OCI-M1 (cell line): ENCODE results near the gene EFNA3.
A peak's percentile ranks its signal among the peaks of the same experiment; 100 is the strongest.

Experiments used
- DNase-seq: peaks from one replicate; lab custom pipeline; 2025; lab: John Stamatoyannopoulos, UW

EFNA3 gene

DNA sequence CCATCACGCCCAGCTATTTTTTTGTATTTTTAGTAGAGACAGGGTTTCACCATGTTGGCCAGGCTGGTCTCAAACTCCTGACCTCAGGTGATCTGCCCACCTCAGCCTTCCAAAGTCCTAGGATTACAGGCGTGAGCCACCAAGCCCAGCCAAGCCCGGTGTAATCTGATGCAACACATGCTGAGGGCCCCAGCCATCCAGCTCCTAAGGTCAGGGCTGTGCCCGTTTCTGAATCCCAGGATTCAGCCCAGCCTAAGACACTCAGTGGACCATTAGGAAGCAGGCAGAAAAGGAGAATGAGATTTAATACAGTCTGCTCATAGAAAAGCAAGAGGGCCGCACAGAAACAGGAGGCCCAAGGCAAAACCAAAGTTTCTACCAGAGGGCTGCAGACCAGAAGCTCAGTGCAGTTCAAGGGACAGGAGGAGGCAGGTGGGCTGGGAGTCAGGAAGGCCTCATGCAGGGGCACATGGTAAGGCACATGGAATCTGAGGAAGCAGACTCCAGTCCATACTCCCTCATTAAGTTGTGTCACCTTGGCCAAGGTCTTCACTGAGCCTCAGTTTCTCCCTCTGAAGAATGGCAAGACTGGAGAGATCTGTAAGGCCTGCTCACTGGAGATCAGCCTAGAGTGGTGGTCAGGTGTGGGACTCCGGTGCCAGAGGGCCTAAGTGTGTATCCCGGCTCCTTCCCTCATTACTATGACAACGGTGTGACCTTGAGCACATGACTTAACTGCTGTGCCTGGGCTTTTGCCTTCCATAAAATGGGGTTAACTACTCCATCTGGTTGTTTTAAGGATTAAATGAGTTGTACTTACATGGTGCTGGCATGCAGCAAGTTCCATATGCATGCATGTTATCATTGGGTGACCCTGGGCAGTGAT is 29.9 kb upstream of the EFNA3 start:
- DNase-seq, result no peak

DNA sequence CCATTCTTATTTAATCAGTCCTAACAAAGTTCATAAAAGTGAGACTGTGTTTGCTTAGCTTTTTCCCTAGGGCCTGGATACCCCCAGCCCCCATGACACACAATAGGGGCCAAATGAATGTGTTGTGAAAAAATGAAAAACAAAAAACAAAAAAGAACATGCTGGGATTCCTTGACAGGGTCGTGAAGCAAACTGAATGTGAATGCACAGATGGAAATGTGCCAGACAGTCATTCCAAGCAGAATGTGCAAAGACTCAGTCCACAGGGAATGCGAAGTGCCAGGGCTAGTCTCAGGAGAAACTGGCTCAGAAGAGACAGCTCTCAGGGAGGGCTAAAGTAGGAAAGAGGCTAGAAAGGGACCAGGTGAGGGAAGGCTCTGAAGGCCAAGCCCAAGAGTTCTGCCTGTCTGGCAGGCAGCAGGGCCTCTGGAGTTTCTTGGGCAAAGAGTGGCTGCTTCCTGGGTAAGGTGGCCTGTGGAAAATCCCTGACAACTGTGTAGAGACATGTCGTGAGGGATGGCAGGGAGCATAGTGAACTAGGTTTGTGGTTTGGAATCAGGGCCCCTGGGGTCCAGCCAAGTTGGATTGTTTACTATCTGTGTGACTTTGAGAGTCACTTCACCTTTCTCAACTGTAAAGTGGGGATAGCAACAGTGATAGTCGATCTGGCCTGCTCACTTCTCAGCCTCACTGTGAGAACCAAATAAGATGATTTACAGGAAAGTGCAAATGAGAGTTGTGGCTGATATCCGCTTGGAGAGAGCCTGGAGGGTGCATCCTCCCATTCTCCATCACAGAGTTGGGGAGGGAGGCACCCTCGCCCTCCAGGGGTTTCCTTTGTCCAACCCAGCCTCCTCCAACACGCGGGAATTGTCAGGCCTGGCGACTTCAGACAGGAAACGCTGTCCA is 28.7 kb upstream of the EFNA3 start:
- no peak for DNase-seq

DNA sequence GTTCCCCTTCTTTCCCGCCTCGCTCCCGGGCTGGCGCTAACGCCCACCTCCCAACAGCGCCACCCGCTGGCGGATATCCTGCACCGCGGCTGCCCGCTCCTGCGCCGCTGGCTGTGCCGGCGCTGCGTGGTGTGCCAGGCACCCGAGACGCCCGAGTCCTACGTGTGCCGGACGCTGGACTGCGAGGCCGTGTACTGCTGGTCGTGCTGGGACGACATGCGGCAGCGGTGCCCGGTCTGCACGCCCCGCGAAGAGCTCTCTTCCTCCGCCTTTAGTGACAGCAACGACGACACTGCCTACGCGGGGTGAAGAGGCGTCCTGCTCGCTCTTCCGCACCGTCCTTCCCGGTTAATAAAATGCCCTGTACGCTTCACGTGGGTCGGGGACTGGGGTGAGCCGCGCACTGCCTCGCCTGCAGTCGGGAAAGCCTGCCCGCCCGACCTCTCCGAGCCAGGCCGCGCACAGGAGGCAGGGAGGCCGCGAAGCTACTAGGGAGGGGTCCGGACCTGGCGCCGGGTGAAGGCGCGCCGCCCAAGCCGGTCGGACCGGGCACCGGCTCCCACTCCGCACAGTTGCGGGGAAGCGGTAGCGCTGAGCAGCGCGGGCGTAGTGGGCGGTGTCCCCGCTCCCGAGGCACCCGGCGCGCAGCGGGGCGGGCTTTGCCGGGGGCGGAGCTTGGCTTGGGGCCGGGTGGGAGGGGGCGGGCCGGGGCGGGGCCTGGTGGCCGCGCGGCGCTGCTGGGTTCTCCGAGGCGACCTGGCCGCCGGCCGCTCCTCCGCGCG is 27.9 kb upstream of the EFNA3 start, which contains the start of gene ADAM15:
Gene ADAM15, plus strand, starts transcription at position 757 of the 782 bp plus-strand sequence. CDS start 71 bp downstream, outside the sequence.
- peak; percentile 96 for DNase-seq

DNA sequence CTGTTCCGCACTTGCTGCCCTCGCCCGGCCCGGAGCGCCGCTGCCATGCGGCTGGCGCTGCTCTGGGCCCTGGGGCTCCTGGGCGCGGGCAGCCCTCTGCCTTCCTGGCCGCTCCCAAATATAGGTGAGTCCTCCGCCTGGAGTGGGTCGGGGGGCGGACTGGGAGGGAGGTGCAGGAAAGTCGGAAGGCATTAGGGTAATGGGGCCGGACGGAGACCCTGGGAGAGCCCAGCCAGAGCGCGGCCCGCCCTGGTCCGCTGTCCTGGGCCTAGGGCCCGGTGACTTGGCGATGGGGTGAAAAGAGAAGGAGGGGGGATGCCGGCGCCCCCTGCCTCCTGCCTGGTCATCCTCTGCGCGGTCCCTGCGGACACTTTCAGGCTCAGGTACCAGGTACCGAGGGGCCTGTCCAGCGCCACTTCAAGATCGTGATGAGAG is 27.3 kb upstream of the EFNA3 start:
- no peak for DNase-seq

DNA sequence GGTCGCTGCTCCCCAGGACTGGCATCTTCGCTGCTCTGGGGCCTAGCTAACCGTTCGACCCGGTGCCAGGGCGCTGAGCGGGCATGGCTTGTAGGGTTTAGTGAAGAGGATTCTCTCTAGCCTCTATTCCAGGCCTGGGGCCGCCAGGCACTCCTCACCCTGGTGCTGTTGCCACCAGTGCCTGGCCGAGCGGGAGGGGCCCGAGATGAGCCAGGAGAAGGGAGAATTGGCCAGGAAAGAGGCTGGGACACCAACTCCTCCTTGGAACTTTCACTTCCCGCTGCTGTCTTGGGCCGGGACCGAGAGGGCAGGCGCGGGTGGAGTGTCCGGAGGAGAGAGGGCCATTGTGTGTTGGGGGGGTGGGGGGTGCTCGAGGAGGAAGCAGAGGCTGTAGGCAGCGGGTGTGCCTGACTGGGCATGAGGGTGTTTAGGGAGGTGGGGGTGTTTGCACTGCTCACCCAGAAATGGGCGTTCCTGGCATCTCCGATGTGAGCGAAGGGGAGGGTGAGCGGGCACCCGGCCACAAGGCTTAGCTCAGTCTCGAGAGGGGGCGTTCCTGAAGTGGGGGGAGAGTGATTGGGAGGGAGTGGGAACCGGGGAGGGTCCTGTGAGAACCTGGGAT is 26.7 kb upstream of the EFNA3 start:
- DNase-seq, result peak; percentile 56

DNA sequence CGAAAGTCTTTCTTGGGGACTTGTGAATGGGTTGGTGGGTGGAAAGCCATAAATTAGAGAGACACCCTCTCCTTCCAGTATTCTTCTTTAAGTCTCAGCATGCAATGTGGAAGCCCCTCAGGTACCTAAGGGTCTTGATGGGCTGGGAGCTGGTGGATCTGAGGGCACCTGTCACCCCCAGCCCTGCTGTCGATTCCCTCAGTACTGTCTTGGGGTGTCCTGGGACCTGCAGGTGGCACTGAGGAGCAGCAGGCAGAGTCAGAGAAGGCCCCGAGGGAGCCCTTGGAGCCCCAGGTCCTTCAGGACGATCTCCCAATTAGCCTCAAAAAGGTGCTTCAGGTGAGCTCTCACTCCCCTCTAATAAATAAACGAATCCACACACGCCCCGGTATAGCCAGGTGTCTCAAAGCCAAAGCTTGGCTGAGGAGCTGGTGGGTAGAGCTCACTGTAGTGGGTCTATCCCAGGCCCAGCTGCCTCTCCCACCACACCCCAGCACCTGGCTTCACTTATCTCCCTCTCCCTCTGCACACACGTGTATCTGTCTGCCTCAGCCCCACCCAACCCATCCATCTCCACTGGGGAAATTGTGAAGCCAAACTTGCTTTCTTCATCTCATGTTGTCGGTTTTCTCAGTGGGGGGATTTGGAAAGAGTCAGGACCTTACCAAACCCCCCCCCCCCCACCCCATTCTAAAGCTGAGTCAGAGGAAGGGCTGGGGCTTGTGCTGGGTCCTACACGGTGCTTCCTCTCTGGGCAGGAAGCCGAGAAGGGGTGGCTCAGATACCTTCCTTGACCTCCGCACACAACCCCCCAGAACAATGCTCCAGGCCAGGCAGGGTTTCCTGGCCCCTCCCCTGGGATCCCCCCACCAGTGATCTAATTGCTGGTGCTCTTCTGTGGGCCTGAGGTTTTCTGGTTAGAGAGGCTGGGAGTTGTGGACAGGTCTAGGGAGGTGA is 25.9 kb upstream of the EFNA3 start:
- peak; percentile 44 for DNase-seq

DNA sequence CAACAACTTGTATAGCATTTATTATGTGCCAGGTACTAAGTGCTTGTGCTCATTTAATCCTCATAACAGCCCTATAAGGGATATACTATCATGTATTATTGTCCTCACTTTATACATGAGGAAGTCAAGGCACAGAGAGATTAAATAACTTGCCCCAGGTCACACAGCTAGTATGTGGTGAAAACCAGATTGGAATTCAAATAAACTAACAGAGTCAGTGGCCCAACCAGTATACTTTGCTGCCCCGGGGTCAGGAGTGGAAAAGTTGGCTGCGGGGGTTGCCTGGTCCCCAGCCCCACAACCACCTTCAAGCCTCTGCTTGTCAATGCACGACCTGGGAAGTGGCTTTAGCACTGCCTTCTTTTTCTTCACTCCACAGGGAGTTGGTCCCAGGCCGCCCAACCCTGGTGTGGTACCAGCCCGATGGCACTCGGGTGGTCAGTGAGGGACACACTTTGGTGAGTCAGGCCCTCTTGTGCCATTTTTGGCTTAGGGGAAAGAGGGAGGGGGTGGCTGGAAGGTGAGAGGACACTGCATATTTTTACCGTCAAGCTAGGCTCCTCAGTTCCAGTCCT is 25.0 kb upstream of the EFNA3 start:
- no peak for DNase-seq

DNA sequence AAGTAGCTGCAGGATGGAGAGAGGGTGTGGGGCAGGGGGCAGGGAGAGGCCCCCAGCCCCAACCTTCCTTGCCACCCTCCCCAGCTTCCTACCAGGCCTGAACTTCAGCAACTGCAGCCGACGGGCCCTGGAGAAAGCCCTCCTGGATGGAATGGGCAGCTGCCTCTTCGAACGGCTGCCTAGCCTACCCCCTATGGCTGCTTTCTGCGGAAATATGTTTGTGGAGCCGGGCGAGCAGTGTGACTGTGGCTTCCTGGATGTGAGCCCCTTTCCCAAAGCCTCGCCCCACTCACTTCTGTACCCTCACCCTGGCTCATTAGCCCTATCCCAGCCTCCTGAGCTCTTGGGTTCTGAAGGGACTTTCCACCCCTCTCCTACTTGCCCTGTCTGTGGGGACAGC is 21.5 kb upstream of the EFNA3 start:
- no peak for DNase-seq

DNA sequence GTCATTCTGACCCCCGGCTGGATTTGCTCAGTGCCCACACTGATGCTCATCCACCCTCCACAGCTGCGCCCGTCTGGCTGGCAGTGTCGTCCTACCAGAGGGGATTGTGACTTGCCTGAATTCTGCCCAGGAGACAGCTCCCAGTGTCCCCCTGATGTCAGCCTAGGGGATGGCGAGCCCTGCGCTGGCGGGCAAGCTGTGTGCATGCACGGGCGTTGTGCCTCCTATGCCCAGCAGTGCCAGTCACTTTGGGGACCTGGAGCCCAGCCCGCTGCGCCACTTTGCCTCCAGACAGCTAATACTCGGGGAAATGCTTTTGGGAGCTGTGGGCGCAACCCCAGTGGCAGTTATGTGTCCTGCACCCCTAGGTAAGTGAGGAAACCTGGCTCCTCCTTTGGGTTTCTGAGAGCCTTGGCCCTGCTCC is 20.8 kb upstream of the EFNA3 start:
- no peak for DNase-seq

DNA sequence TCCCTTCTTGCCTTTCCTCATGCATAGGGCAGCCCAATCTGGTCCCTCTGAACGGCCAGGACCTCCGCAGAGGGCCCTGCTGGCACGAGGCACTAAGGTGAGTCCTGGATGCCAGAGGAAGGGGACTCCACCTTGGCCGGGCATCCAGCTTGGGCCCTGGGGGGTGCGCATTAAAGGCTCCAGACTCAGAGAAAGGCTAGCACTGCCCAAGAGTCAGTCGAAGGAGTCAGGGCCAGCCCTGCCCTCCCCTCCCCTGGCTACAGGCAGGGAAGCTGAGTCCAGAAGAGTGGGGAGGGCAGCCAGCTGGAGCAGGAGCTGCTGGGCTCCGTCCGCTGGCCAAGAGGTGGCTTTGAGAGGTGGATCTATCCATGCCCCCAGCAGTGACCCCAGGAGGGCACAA is 17.9 kb upstream of the EFNA3 start:
- DNase-seq, result no peak

DNA sequence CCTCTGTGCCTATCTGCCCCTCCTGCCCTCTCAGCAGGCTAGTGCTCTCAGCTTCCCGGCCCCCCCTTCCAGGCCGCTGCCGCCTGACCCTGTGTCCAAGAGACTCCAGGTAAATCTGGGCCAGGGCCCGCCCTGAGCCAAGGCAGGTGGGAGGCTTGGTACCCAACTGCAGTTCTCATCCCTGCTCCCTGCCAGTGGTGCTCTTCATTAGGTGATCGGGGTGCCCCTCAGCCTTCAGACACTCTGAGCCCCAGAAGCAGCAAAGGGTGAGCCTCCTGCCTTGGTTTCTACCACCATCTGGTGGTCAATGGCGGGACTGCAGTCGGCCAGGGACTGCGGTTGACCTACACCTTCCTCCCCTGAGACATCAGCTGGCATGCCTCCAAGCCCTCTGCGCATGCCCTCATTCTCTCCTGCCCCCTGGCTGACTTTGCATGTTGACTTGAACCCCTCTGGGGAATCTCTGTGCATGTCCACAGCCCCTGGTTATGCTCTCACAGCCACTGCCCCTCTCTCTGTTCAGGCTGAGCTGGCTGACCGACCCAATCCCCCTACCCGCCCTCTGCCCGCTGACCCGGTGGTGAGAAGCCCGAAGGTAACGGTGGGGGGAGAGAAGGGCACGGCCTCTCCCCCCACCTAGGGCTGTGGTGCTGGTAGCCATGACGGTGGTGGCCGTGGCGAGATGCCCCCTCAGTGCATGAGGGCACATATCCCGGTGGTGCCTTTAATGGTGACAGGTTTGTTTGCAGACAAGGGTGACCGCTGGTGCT is 17.1 kb upstream of the EFNA3 start:
- DNase-seq, result peak; percentile 95

DNA sequence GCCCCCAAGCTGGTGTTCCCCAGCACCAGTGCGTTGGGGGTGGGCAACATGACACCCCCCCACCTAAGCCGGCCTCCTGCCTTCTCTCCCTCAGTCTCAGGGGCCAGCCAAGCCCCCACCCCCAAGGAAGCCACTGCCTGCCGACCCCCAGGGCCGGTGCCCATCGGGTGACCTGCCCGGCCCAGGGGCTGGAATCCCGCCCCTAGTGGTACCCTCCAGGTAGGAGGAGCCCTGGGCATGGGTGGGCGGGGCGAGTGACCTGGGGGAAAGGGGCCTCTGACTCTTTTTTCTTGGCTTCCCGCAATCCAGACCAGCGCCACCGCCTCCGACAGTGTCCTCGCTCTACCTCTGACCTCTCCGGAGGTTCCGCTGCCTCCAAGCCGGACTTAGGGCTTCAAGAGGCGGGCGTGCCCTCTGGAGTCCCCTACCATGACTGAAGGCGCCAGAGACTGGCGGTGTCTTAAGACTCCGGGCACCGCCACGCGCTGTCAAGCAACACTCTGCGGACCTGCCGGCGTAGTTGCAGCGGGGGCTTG is 16.4 kb upstream of the EFNA3 start:
- no peak for DNase-seq

DNA sequence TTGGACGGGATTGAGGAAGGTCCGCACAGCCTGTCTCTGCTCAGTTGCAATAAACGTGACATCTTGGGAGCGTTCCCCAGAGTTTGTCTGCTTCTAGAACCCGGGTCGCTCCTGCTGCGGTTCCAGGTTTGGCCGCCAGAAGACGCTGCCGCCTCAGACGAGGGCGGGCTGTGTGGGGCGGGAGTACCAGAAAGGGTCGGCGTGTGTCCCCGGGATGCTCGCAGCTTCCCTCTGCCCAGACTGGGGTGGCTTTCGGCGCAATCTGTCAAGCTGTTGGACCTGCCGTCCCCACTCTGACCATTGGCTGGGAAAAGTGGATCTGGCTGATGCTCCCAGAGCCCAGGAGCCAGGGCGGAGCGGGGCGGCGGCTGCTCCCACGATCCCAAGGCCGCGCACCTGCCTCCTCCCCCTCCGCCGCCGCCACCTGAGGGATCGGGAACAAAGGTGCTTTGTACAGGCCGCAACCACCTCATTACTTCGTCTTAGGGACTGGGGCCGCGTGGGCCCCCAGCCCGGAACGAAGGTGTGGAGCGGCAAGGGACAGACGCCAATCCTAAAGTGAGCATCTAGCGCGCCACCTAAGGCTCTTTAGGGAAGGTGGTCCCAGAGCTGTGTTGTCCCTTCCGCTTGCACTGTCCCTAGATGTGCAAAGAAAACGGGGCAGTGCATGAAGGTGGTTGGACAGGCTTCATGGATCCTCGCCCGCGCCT is 15.8 kb upstream of the EFNA3 start:
- DNase-seq, result peak; percentile 66

DNA sequence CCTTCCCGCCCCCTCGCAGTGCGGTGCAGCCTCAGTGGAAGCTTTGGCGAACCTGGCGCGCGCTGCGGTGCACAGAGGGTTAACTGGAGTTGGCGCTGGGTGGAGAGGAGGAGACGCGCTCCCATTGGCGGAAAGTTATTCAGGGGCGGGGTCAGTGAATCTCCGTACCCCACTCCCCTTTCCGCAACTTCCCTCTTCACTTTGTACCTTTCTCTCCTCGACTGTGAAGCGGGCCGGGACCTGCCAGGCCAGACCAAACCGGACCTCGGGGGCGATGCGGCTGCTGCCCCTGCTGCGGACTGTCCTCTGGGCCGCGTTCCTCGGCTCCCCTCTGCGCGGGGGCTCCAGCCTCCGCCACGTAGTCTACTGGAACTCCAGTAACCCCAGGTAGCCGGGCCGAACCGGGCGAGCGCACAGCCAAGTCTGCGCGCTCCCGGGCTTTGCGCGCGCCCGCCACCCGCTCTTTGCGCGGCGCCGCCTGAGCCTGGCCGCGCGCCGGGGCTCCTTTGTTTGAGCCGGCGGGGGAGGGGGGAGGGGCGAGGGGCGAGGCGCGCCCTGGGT is 15.0 kb upstream of the EFNA3 start, which contains the start of gene EFNA4:
Gene EFNA4, plus strand, starts transcription at position 191 of the 561 bp plus-strand sequence. Its CDS starts 84 bp downstream, at position 275.
- peak; percentile 96 for DNase-seq

DNA sequence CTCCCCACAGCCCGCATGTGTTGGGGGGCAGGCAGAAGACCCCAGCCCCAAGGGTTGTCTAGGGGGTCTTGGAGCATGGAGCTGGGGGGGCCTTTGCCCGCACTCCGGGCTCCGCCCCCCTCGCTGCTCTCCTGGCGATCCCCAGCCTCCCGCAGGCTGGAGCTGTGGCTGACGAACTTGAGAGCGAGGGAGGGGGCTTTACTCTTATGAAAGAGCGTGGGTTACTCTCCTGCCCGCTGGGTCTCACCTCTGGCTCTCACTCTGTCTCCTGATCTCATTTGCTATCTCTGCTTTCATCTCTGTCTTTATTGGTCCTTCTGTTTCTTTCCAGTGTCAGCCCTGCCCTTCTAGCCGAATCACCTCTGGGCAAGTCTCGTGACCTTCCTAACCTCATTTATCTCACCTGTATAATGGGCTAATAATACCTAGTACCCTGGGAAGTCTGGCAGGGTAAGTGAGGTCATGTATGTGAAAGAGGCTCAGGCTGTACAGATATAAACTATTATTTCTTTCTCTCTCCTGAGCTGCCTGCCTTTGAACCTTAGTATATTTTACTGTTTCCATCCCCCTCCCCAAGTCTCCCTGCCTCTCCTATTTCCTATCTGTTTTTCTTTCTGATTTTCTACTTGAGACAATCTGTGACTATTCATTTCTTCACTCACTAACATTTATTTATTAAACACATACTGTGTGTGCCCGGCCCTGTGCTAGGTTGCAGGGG is 14.4 kb upstream of the EFNA3 start:
- DNase-seq, result peak; percentile 65

DNA sequence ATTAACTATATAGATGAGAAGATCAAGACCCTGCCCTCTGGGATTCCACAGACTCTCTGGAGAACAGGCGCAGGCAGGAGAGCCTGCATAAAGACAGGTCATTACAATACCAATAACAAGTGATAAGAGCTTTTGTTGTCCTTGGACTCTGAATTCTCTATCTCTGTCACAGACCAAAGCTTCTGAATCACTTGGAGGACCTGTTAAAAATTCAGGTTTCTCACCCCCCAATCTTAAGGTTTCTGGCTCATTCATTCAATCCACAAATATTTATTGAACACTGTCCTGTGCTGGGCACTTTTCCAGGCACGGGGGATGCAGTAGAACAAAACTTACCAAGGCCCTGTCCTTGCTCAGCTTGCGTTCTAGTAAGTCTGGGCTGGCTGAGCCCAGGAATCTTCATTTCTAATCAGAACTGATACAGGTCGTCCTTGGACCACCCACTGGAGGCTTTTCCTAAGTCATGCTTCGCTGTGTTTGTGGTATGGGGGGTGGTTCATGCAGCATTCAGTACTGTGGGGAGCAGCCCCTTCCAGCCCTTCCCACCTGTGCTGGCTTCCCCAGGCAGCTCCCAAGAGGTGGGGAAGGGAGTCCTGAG is 13.7 kb upstream of the EFNA3 start:
- DNase-seq, result no peak

DNA sequence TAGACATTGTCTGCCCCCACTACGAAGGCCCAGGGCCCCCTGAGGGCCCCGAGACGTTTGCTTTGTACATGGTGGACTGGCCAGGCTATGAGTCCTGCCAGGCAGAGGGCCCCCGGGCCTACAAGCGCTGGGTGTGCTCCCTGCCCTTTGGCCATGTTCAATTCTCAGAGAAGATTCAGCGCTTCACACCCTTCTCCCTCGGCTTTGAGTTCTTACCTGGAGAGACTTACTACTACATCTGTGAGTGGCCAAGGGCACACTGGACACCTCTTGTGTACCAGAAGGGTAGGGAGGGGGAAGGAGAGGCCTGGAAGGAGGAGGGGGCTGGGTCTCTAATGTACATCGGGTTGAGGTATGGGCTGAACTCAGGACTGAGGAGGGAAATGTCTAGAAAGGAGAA is 11.9 kb upstream of the EFNA3 start:
- DNase-seq, result no peak
